ENCODE measurements around the gene KRT26. TPM values are rescaled to one million over a fixed set of nuclear protein-coding genes. Genes with fewer than 3 reads are reported as not detected.

The KRT26 gene
- total RNA-seq, 1 donor from 2014 or later: not detected

DNA sequence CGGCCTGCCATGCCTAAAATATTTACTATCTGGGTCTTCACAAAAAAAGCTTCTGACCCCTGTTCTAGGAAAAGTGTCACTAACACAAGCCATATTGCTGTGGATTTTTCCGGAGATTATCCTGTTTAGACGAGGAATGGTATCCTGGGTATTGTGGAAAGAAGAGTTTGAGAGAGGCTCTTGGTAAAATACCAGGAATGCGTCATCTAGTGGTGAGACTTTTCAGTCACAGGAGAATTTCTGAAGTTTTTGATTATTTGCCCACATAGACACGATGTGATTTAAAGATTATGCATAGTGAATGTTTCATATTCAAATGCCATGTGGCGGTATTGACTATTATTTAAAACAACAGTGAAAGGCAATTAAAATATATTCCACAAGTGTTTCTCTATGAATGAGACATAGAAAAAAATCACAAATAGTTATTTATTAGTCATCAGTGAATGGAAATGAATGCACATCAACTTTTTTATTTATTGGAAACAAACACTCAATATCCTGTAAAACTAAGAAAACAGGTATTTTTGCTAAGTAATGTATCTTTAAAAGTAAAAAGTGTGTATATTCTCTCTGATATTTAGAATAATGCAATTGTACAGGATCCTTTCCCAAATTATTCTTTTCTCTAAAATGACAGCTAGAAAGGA lies 19.9 kb upstream of the KRT26 start:
- FAIRE-seq (no peak), DNase-seq (ENCODE audit: low read depth) (peak; percentile 58)
- H3K4me3 ChIP-seq (ENCODE audit: low read depth, low read length): no peak overlapping the region
- no peaks in the 10 kb centered on the region for H3K36me3 ChIP-seq (ENCODE audit: control insufficient read depth, insufficient read depth, low read length)
- H3K27me3 ChIP-seq (ENCODE audit: control insufficient read depth, insufficient read depth, low read length): peaks cover 10% of the 10 kb centered on the region
- TF ChIP-seq, protein P1, sequence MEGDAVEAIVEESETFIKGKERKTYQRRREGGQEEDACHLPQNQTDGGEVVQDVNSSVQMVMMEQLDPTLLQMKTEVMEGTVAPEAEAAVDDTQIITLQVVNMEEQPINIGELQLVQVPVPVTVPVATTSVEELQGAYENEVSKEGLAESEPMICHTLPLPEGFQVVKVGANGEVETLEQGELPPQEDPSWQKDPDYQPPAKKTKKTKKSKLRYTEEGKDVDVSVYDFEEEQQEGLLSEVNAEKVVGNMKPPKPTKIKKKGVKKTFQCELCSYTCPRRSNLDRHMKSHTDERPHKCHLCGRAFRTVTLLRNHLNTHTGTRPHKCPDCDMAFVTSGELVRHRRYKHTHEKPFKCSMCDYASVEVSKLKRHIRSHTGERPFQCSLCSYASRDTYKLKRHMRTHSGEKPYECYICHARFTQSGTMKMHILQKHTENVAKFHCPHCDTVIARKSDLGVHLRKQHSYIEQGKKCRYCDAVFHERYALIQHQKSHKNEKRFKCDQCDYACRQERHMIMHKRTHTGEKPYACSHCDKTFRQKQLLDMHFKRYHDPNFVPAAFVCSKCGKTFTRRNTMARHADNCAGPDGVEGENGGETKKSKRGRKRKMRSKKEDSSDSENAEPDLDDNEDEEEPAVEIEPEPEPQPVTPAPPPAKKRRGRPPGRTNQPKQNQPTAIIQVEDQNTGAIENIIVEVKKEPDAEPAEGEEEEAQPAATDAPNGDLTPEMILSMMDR (IDR thresholded peaks at IDR 0.05; ENCODE audit: insufficient read depth, low read length, severe bottlenecking): peak; percentile 69

DNA sequence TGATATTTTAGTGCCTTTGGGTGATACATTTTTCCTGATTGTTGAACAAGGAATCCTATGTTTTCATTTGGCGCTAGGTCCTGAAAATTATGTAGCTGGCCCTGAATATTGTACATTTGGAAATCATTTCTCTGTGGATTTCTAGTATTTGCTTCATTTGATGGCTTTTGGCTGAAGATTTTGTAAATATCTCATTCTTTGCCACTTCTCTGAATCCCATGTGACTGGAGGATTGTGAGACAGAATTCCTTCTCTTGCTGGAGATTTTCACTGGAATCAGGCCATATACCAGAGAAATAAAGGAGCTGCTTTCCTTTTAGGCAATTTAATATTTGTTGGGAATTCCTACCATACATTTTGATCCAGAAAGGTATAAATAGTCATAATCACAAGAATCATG lies 19.1 kb upstream of the KRT26 start:
- FAIRE-seq (no peak), DNase-seq (ENCODE audit: low read depth) (no peak)
- Histone ChIP-seq H3K27me3 (ENCODE audit: control insufficient read depth, insufficient read depth, low read length) (peaks cover 9% of the 10 kb centered on the region), H3K4me3 (ENCODE audit: low read depth, low read length) (no peak overlapping the region), H3K36me3 (ENCODE audit: control insufficient read depth, insufficient read depth, low read length) (no peaks in the 10 kb centered on the region)
- TF ChIP-seq, protein P1 (IDR thresholded peaks at IDR 0.05; ENCODE audit: insufficient read depth, low read length, severe bottlenecking): no peak

- H3K4me3 ChIP-seq (ENCODE audit: low read depth, low read length): no peak within 1 kb of the TSS
- no peaks in the 10 kb centered on the region for H3K36me3 ChIP-seq (ENCODE audit: control insufficient read depth, insufficient read depth, low read length)
- FAIRE-seq (no peak), DNase-seq (ENCODE audit: low read depth) (no peak)
- TF ChIP-seq, protein P1 (IDR thresholded peaks at IDR 0.05; ENCODE audit: insufficient read depth, low read length, severe bottlenecking): no peak
- peaks cover 2% of the 10 kb centered on the region for H3K27me3 ChIP-seq (ENCODE audit: control insufficient read depth, insufficient read depth, low read length)
Observed at GRCh38 chr17:40782450-40782849, 10.4 kb upstream of the KRT26 start, which contains the start of gene KRT27. Gene KRT27, minus strand, starts transcription at chr17:40782550. Its CDS starts 57 bp downstream, at chr17:40782493.

DNA sequence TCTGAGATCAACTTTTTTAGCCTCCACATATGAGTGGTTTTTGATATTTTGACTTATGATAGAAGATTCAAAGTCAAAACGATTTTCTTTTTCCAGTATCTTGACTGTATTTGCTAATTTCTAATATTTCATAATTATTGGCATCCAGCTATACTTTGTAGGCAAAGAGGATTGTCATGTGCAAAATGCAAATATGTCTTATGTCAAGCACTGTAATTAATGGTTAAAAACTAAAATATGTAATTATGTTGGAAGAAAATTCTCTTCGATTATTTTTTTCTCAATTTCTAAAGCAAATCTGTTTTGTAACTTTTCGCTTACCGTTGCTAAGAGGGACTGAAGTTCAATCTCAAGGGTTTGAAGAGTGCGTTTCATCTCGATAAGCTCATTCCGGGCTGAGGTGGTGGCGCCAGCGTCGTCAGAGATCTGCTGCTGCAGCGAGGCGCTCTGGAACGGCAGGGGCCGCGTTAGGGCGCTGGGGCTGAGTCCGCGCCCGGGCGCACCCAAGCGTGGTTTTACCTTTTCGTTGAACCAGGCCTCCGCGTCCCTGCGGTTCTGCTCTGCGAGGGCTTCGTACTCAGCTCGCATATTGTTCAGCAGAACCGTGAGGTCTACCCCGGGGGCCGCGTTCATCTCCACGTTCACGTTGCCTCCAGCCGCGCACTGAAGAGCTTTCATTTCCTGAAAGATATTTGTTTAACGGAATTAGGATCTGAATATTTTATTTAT lies 7.3 kb upstream of the KRT26 start:
- DNase-seq (ENCODE audit: low read depth) (peak; percentile 17), FAIRE-seq (no peak)
- Histone ChIP-seq H3K36me3 (ENCODE audit: control insufficient read depth, insufficient read depth, low read length) (no peaks in the 10 kb centered on the region), H3K27me3 (ENCODE audit: control insufficient read depth, insufficient read depth, low read length) (peaks cover 2% of the 10 kb centered on the region), H3K4me3 (ENCODE audit: low read depth, low read length) (peak overlapping the region; percentile 26)
- TF ChIP-seq, protein P1 (IDR thresholded peaks at IDR 0.05; ENCODE audit: insufficient read depth, low read length, severe bottlenecking): no peak

- no peak overlapping the region for H3K4me3 ChIP-seq (ENCODE audit: low read depth, low read length)
- DNase-seq (ENCODE audit: low read depth) (peak; percentile 13), FAIRE-seq (no peak)
- TF ChIP-seq, protein P1 (IDR thresholded peaks at IDR 0.05; ENCODE audit: insufficient read depth, low read length, severe bottlenecking): no peak
- peaks cover 2% of the 10 kb centered on the region for H3K27me3 ChIP-seq (ENCODE audit: control insufficient read depth, insufficient read depth, low read length)
- H3K36me3 ChIP-seq (ENCODE audit: control insufficient read depth, insufficient read depth, low read length): no peaks in the 10 kb centered on the region
Observed at GRCh38 chr17:40778461-40778860, 6.5 kb upstream of the KRT26 start.

Measured in bronchial epithelial cell (primary cell).